GM23338 (cell line): Measurements from ENCODE around the gene GPR6. TPM values are rescaled to one million over a fixed set of nuclear protein-coding genes. Genes with fewer than 3 reads are reported as not detected.

Experiments used
- ATAC-seq: fragments of 200-7000 bp; cut with Tn5 transposase; 3 replicates; pipeline ENCODE4 v1.9.1; 2020
- DNase-seq: peaks from one replicate; pipeline ENCODE4 v3.0.0-alpha.2; 2015; ENCODE audit warnings: low spot score
- H2AFZ ChIP-seq: fragments of 200-600 bp; sonication (generic); 2 replicates; pipeline ENCODE4 v1.8.0; 2016; ENCODE audit warnings: antibody characterized with exemption, mild to moderate bottlenecking, moderate library complexity
- H3F3A ChIP-seq: fragments of 200-600 bp; sonication (generic); replicated peaks from 2 replicates; pipeline ENCODE4 v1.8.0; 2017; ENCODE audit warnings: antibody characterized with exemption, mixed run types, low read depth
- H3K27ac ChIP-seq: fragments of 200-600 bp; sonication (generic); 2 replicates; pipeline ENCODE4 v1.6.1; 2016; ENCODE audit warnings: low read depth
- H3K27me3 ChIP-seq: fragments of 200-600 bp; sonication (generic); 2 replicates; pipeline ENCODE4 v1.8.0; 2016; ENCODE audit warnings: mild to moderate bottlenecking, mixed run types, moderate library complexity; ENCODE audit not compliant: insufficient read depth
- H3K36me3 ChIP-seq: fragments of 200-600 bp; sonication (generic); 2 replicates; pipeline ENCODE4 v1.8.0; 2016; ENCODE audit warnings: mild to moderate bottlenecking; ENCODE audit not compliant: insufficient read depth
- H3K4me1 ChIP-seq: fragments of 200-600 bp; sonication (generic); 2 replicates; pipeline ENCODE4 v1.8.0; 2016; ENCODE audit warnings: mild to moderate bottlenecking, moderate library complexity; ENCODE audit not compliant: insufficient read depth
- H3K4me2 ChIP-seq: fragments of 200-600 bp; sonication (generic); 2 replicates; pipeline ENCODE4 v1.7.1; 2017; ENCODE audit warnings: mixed run types
- H3K4me3 ChIP-seq: fragments of 200-600 bp; sonication (generic); 2 replicates; pipeline ENCODE4 v1.6.1; 2016; ENCODE audit warnings: mixed run types
- H3K79me2 ChIP-seq: fragments of 200-600 bp; sonication (generic); replicated peaks from 2 replicates; pipeline ENCODE4 v1.8.0; 2017; ENCODE audit warnings: mild to moderate bottlenecking; ENCODE audit not compliant: insufficient read depth
- H3K9me2 ChIP-seq: fragments of 200-600 bp; sonication (generic); 2 replicates; pipeline ENCODE4 v1.8.0; 2017; ENCODE audit not compliant: insufficient read depth
- H4K20me1 ChIP-seq: fragments of 200-600 bp; sonication (generic); replicated peaks from 2 replicates; pipeline ENCODE4 v1.8.0; 2017; ENCODE audit warnings: mild to moderate bottlenecking; ENCODE audit not compliant: insufficient read depth
- H3K27ac Mint-ChIP-seq: 2 replicates; pipeline ENCODE4 v1.8.0; 2020; ENCODE audit warnings: inconsistent platforms, mild to moderate bottlenecking, moderate library complexity, mixed read lengths
- H3K27me3 Mint-ChIP-seq: 3 replicates; pipeline ENCODE4 v1.8.0; 2022; ENCODE audit warnings: low read depth, mild to moderate bottlenecking, moderate library complexity, mixed read lengths, inconsistent platforms; ENCODE audit not compliant: insufficient read depth, poor library complexity
- H3K36me3 Mint-ChIP-seq: 3 replicates; pipeline ENCODE4 v1.8.0; 2021; ENCODE audit warnings: low read depth, mild to moderate bottlenecking, inconsistent platforms, moderate library complexity, mixed read lengths
- H3K4me1 Mint-ChIP-seq: 3 replicates; pipeline ENCODE4 v1.8.0; 2020; ENCODE audit warnings: mild to moderate bottlenecking, inconsistent platforms, mixed read lengths
- H3K4me3 Mint-ChIP-seq: 3 replicates; pipeline ENCODE4 v1.8.0; 2021; ENCODE audit warnings: moderate library complexity, mild to moderate bottlenecking, inconsistent platforms, mixed read lengths
- H3K9me3 Mint-ChIP-seq: 3 replicates; pipeline ENCODE4 v1.8.0; 2020; ENCODE audit warnings: moderate library complexity, mild to moderate bottlenecking, inconsistent platforms, mixed read lengths
- POLR2AphosphoS5 ChIP-seq: IDR thresholded peaks from 2 replicates; pipeline ENCODE4 v1.6.1; 2016; ENCODE audit warnings: antibody characterized with exemption, low read depth
- STAT1 ChIP-seq: IDR thresholded peaks from one replicate; pipeline ENCODE4 v1.6.1; 2016; ENCODE audit warnings: antibody characterized with exemption; ENCODE audit not compliant: unreplicated experiment
- ZNF114 ChIP-seq: fragments of 250-450 bp; sonication (Bioruptor Pico); IDR thresholded peaks from 2 replicates; pipeline ENCODE4 v1.5.0; 2020; ENCODE audit warnings: mild to moderate bottlenecking, moderate library complexity
- polyA plus RNA-seq: library from polyadenylated mRNA; unstranded; fragments of >200 nt; fragmentation: Nextera tagmentation; extraction: Ambion mirVana; gene quantifications from 2 replicates; pipeline ENCODE4 v1.2.1, GENCODE V29; 2016
- total RNA-seq: library from RNA; depleted of rRNA; stranded (reverse); fragments of >200 nt; shearing (Covaris generic); gene quantifications from 2 replicates; pipeline ENCODE4 v1.2.3, GENCODE V29; 2014
- TF ChIP-seq, protein P1 (sequence below): fragments of 250-450 bp; sonication (Bioruptor Pico); IDR thresholded peaks from 2 replicates; pipeline ENCODE4 v1.5.0; 2020; ENCODE audit warnings: mild to moderate bottlenecking, moderate library complexity
- TF ChIP-seq, protein P2 (sequence below): IDR thresholded peaks from 2 replicates; pipeline ENCODE4 v1.6.1; 2016; ENCODE audit warnings: antibody characterized with exemption
- TF ChIP-seq, protein P3 (sequence below), 2 experiments: fragments of 200-600 bp in 1 of 2; sonication (generic) in 1 of 2; conservative IDR thresholded peaks; 2 replicates each; pipeline versions ENCODE4 v1.5.1 to v1.6.1; 2016 to 2017; ENCODE audit warnings: antibody characterized with exemption in 2 of 2, low read depth in 2 of 2, mild to moderate bottlenecking in 2 of 2, moderate library complexity in 1 of 2

Gene GPR6
- total and polyA plus RNA-seq, 2 experiments from 2014 or later, result 0.49 TPM; not detected in 1

DNA sequence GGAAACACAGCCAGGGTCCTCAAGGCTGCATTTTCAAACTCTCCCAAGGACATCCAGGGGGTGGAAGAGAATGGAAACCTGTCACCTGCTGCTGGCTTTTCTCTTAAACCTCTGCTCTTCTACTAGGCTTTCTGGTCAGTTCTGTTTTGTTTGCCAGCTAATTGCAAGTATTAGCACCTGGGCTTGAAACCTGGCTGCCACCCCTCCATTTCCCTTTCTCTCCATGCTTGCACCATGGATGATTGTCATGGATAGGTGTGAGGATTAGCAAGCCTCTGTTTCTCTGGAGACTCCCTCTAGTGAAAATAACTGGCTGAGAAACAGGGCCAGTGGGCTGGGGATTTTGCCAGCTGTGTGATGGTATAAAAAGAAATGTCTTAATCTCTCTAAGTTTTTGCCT, 33.0 kb upstream of the GPR6 start (continued):
- TF ChIP-seq, protein P1, sequence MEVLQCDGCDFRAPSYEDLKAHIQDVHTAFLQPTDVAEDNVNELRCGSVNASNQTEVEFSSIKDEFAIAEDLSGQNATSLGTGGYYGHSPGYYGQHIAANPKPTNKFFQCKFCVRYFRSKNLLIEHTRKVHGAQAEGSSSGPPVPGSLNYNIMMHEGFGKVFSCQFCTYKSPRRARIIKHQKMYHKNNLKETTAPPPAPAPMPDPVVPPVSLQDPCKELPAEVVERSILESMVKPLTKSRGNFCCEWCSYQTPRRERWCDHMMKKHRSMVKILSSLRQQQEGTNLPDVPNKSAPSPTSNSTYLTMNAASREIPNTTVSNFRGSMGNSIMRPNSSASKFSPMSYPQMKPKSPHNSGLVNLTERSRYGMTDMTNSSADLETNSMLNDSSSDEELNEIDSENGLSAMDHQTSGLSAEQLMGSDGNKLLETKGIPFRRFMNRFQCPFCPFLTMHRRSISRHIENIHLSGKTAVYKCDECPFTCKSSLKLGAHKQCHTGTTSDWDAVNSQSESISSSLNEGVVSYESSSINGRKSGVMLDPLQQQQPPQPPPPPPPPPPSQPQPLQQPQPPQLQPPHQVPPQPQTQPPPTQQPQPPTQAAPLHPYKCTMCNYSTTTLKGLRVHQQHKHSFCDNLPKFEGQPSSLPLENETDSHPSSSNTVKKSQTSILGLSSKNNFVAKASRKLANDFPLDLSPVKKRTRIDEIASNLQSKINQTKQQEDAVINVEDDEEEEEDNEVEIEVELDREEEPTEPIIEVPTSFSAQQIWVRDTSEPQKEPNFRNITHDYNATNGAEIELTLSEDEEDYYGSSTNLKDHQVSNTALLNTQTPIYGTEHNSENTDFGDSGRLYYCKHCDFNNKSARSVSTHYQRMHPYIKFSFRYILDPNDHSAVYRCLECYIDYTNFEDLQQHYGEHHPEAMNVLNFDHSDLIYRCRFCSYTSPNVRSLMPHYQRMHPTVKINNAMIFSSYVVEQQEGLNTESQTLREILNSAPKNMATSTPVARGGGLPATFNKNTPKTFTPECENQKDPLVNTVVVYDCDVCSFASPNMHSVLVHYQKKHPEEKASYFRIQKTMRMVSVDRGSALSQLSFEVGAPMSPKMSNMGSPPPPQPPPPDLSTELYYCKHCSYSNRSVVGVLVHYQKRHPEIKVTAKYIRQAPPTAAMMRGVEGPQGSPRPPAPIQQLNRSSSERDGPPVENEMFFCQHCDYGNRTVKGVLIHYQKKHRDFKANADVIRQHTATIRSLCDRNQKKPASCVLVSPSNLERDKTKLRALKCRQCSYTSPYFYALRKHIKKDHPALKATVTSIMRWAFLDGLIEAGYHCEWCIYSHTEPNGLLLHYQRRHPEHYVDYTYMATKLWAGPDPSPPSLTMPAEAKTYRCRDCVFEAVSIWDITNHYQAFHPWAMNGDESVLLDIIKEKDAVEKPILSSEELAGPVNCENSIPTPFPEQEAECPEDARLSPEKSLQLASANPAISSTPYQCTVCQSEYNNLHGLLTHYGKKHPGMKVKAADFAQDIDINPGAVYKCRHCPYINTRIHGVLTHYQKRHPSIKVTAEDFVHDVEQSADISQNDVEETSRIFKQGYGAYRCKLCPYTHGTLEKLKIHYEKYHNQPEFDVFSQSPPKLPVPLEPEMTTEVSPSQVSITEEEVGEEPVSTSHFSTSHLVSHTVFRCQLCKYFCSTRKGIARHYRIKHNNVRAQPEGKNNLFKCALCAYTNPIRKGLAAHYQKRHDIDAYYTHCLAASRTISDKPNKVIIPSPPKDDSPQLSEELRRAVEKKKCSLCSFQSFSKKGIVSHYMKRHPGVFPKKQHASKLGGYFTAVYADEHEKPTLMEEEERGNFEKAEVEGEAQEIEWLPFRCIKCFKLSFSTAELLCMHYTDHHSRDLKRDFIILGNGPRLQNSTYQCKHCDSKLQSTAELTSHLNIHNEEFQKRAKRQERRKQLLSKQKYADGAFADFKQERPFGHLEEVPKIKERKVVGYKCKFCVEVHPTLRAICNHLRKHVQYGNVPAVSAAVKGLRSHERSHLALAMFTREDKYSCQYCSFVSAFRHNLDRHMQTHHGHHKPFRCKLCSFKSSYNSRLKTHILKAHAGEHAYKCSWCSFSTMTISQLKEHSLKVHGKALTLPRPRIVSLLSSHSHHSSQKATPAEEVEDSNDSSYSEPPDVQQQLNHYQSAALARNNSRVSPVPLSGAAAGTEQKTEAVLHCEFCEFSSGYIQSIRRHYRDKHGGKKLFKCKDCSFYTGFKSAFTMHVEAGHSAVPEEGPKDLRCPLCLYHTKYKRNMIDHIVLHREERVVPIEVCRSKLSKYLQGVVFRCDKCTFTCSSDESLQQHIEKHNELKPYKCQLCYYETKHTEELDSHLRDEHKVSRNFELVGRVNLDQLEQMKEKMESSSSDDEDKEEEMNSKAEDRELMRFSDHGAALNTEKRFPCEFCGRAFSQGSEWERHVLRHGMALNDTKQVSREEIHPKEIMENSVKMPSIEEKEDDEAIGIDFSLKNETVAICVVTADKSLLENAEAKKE (CRISPR knock-in tag), result peak; percentile 83
- TF ChIP-seq, protein P2, sequence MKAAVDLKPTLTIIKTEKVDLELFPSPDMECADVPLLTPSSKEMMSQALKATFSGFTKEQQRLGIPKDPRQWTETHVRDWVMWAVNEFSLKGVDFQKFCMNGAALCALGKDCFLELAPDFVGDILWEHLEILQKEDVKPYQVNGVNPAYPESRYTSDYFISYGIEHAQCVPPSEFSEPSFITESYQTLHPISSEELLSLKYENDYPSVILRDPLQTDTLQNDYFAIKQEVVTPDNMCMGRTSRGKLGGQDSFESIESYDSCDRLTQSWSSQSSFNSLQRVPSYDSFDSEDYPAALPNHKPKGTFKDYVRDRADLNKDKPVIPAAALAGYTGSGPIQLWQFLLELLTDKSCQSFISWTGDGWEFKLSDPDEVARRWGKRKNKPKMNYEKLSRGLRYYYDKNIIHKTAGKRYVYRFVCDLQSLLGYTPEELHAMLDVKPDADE, result no peak
- TF ChIP-seq, protein P3, sequence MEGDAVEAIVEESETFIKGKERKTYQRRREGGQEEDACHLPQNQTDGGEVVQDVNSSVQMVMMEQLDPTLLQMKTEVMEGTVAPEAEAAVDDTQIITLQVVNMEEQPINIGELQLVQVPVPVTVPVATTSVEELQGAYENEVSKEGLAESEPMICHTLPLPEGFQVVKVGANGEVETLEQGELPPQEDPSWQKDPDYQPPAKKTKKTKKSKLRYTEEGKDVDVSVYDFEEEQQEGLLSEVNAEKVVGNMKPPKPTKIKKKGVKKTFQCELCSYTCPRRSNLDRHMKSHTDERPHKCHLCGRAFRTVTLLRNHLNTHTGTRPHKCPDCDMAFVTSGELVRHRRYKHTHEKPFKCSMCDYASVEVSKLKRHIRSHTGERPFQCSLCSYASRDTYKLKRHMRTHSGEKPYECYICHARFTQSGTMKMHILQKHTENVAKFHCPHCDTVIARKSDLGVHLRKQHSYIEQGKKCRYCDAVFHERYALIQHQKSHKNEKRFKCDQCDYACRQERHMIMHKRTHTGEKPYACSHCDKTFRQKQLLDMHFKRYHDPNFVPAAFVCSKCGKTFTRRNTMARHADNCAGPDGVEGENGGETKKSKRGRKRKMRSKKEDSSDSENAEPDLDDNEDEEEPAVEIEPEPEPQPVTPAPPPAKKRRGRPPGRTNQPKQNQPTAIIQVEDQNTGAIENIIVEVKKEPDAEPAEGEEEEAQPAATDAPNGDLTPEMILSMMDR (conservative IDR thresholded peaks at IDR 0.05; ENCODE audit: low read depth in 2 of 2), result 0 out of 4 replicates have a peak, but pooled peaks of 1 of the 2 experiments have one; percentile 5

- H3K27ac Mint-ChIP-seq, result no peak overlapping the region
- TF ChIP-seq POLR2AphosphoS5, result no peak
- TF ChIP-seq ZNF114 (CRISPR knock-in tag), result no peak
- TF ChIP-seq, protein P1 (CRISPR knock-in tag), result no peak
- no peak for TF ChIP-seq STAT1
- Histone ChIP-seq H3K79me2 (no peaks in the 10 kb centered on the region), H3K27me3 (no peaks in the 10 kb centered on the region), H3K4me1 (peaks cover 14% of the 10 kb centered on the region), H3K4me2 (no peak overlapping the region), H3K9me2 (0 out of 2 replicates have a peak, but pooled peaks cover 3% of the 10 kb centered on the region), H3K4me3 (no peak overlapping the region), H2AFZ (no peak overlapping the region), H3F3A (no peaks in the 10 kb centered on the region), H4K20me1 (no peaks in the 10 kb centered on the region), H3K27ac (no peak overlapping the region), H3K36me3 (no peaks in the 10 kb centered on the region; the same call in 1 of the 2 replicates)
- H3K27me3 Mint-ChIP-seq, result peaks cover 5% of the 10 kb centered on the region
- peaks cover 52% of the 10 kb centered on the region for H3K4me1 Mint-ChIP-seq
- H3K9me3 Mint-ChIP-seq, result peaks cover 21% of the 10 kb centered on the region
- no peak overlapping the region for H3K4me3 Mint-ChIP-seq
- peaks cover 17% of the 10 kb centered on the region for H3K36me3 Mint-ChIP-seq
- DNase-seq, result no peak
- no peak for ATAC-seq
Observed at GRCh38 chr6:109946979-109947378, 31.1 kb upstream of the GPR6 start.
